MM.1S (cell line): ENCODE data around the gene ITGA11.

Experiments
- DNase-seq: peaks from one replicate; pipeline ENCODE4 v3.0.0-alpha.2; 2015
- H2AFZ ChIP-seq: fragments of 300-600 bp; sonication (generic); 2 replicates; pipeline ENCODE4 v1.6.0; 2016; ENCODE audit warnings: antibody characterized with exemption, low read length
- H3F3A ChIP-seq: fragments of 300-600 bp; sonication (generic); 2 replicates; pipeline ENCODE4 v1.6.1; 2016; ENCODE audit warnings: mild to moderate bottlenecking, antibody characterized with exemption, low read length, moderate library complexity, mixed read lengths; ENCODE audit not compliant: insufficient read depth
- H3K27ac ChIP-seq: fragments of 300-600 bp; sonication (generic); 2 replicates; pipeline ENCODE4 v1.5.1; 2016; ENCODE audit warnings: mild to moderate bottlenecking, low read length
- H3K27me3 ChIP-seq: fragments of 300-600 bp; sonication (generic); replicated peaks from 2 replicates; pipeline ENCODE4 v1.6.0; 2016; ENCODE audit warnings: low read length; ENCODE audit not compliant: insufficient read depth
- H3K36me3 ChIP-seq: fragments of 300-600 bp; sonication (generic); replicated peaks from 2 replicates; pipeline ENCODE4 v1.6.1; 2016; ENCODE audit warnings: mild to moderate bottlenecking, low read length, mixed read lengths; ENCODE audit not compliant: insufficient read depth
- H3K4me1 ChIP-seq: fragments of 300-600 bp; sonication (generic); 2 replicates; pipeline ENCODE4 v1.6.1; 2016; ENCODE audit warnings: low read length, mixed read lengths
- H3K4me2 ChIP-seq: fragments of 300-600 bp; sonication (generic); 2 replicates; pipeline ENCODE4 v1.6.0; 2016; ENCODE audit warnings: low read depth, low read length
- H3K4me3 ChIP-seq: fragments of 300-600 bp; sonication (generic); 2 replicates; pipeline ENCODE4 v1.5.1; 2016; ENCODE audit warnings: low read length, mixed read lengths
- H3K79me2 ChIP-seq: fragments of 300-600 bp; sonication (generic); 2 replicates; pipeline ENCODE4 v1.6.1; 2016; ENCODE audit warnings: mixed run types, low read length, mixed read lengths
- H3K9ac ChIP-seq: fragments of 300-600 bp; sonication (generic); 2 replicates; pipeline ENCODE4 v1.6.1; 2016; ENCODE audit warnings: low read length, mixed read lengths
- H3K9me2 ChIP-seq: fragments of 300-600 bp; sonication (generic); replicated peaks from 2 replicates; pipeline ENCODE4 v1.6.1; 2016; ENCODE audit warnings: mild to moderate bottlenecking, low read length, mixed read lengths; ENCODE audit not compliant: insufficient read depth
- H3K9me3 ChIP-seq: fragments of 300-600 bp; sonication (generic); replicated peaks from 2 replicates; pipeline ENCODE4 v1.6.1; 2016; ENCODE audit warnings: mild to moderate bottlenecking, low read length, mixed read lengths; ENCODE audit not compliant: insufficient read depth
- H4K20me1 ChIP-seq: fragments of 300-600 bp; sonication (generic); 2 replicates; pipeline ENCODE4 v1.6.1; 2016; ENCODE audit warnings: mild to moderate bottlenecking, low read length, moderate library complexity, mixed read lengths; ENCODE audit not compliant: insufficient read depth
- EZH2 ChIP-seq: fragments of 300-600 bp; sonication (generic); optimal IDR thresholded peaks from 2 replicates; pipeline ENCODE3; 2017; ENCODE audit warnings: low read depth, mild to moderate bottlenecking, antibody characterized with exemption, low read length, mixed read lengths
- EZH2phosphoT487 ChIP-seq: fragments of 300-600 bp; sonication (generic); IDR thresholded peaks from 2 replicates; pipeline ENCODE4 v1.6.1; 2018; ENCODE audit warnings: antibody characterized with exemption, low read length
- TF ChIP-seq, protein P1 (sequence below): fragments of 300-600 bp; sonication (generic); IDR thresholded peaks from 2 replicates; pipeline ENCODE4 v1.5.1; 2016; ENCODE audit warnings: antibody characterized with exemption, low read length, mixed read lengths

The ITGA11 gene

DNA sequence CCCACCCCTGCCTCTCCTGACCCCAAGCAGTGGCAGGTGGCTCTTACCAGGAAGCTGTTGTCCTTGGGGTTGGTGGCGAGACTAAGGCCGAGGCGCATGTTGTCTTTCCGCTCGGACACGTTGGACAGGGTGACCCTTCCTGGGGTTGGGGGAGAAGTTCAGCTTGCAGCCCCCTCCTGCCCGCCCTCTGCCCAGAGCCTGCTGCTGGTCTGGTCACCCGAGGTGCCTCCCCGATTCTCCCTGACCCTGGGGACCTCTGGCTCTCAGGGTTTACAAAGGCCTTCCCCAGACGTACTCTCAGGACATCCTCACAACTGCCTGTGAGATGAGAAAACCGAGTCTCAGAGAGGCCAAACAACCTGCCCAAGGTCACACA is 67.3 kb downstream of the ITGA11 start:
- no peaks in the 10 kb centered on the region for H3F3A ChIP-seq
- H3K27me3 ChIP-seq: no peaks in the 10 kb centered on the region
- H3K79me2 ChIP-seq: no peaks in the 10 kb centered on the region
- no peak for DNase-seq
- no peaks in the 10 kb centered on the region for H3K9me3 ChIP-seq
- H4K20me1 ChIP-seq: no peaks in the 10 kb centered on the region
- H3K4me3 ChIP-seq: no peak overlapping the region
- no peaks in the 10 kb centered on the region for H3K36me3 ChIP-seq
- H3K9ac ChIP-seq: no peak overlapping the region
- H3K9me2 ChIP-seq: no peaks in the 10 kb centered on the region
- TF ChIP-seq, protein P1, sequence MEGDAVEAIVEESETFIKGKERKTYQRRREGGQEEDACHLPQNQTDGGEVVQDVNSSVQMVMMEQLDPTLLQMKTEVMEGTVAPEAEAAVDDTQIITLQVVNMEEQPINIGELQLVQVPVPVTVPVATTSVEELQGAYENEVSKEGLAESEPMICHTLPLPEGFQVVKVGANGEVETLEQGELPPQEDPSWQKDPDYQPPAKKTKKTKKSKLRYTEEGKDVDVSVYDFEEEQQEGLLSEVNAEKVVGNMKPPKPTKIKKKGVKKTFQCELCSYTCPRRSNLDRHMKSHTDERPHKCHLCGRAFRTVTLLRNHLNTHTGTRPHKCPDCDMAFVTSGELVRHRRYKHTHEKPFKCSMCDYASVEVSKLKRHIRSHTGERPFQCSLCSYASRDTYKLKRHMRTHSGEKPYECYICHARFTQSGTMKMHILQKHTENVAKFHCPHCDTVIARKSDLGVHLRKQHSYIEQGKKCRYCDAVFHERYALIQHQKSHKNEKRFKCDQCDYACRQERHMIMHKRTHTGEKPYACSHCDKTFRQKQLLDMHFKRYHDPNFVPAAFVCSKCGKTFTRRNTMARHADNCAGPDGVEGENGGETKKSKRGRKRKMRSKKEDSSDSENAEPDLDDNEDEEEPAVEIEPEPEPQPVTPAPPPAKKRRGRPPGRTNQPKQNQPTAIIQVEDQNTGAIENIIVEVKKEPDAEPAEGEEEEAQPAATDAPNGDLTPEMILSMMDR: no peak
- TF ChIP-seq EZH2phosphoT487: no peak
- no peak for TF ChIP-seq EZH2
- no peak overlapping the region for H3K27ac ChIP-seq
- H2AFZ ChIP-seq: no peak overlapping the region
- H3K4me1 ChIP-seq: no peaks in the 10 kb centered on the region
- H3K4me2 ChIP-seq: no peak overlapping the region

DNA sequence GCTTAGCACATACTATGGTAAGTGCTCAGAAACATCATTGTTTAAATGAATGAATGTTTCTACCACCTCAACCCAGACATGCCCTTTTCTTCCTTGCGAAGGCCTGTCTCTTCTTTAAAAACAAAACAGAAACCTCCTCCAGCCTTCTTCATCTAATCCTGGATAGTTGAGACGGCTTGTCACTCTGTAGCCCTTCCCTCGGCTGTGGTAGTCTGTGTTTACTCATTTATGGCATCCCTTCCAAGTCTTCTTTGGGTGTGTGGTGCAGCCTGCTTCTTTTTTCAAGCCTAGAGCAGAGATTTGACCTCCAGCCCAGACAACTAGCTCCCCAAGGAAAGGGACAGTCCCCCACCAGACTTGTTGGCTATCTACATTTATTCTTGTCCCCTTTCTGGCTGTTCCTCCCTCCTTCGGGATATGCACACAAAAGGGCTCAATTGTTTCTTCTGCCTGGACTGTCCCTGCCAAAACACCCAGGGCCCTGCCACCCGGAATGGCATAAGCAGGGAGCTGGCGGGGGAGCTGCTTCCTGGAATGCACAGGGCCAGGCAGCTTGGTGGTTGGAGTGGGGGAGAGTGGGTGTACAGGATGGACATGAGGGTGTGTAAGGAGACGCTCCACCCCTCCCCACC is 67.8 kb downstream of the ITGA11 start:
- Histone ChIP-seq H4K20me1 (no peaks in the 10 kb centered on the region), H3K79me2 (no peaks in the 10 kb centered on the region), H3K27me3 (no peaks in the 10 kb centered on the region), H3K4me3 (no peak overlapping the region), H3F3A (no peaks in the 10 kb centered on the region), H3K4me2 (no peak overlapping the region), H3K9ac (no peak overlapping the region), H3K9me3 (no peaks in the 10 kb centered on the region), H3K4me1 (no peaks in the 10 kb centered on the region), H2AFZ (no peak overlapping the region), H3K9me2 (no peaks in the 10 kb centered on the region), H3K27ac (no peak overlapping the region), H3K36me3 (no peaks in the 10 kb centered on the region)
- TF ChIP-seq EZH2phosphoT487: no peak
- TF ChIP-seq EZH2: no peak
- TF ChIP-seq, protein P1: no peak
- no peak for DNase-seq

DNA sequence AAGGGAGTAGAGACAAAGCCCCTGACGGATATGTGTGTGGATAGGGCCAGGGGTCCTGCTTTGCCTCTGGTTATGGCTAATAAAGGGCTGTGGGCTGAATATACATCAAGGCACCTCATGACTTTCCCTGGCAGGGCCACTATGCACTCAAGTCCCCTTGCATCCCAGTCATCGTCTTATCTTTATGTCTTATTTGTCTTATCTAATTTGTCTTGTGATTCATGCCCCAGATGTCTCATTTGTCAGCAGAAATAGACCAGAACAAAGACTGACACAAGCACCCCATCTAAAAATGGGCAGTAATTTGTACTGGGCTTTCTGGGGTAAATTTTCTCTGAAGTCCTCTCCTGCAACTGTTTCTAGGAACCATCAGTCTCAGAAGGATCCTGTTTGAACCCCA is 68.6 kb downstream of the ITGA11 start:
- Histone ChIP-seq H3F3A (no peaks in the 10 kb centered on the region), H3K9me2 (no peaks in the 10 kb centered on the region), H3K36me3 (no peaks in the 10 kb centered on the region), H3K4me1 (no peaks in the 10 kb centered on the region), H3K9ac (no peak overlapping the region), H3K79me2 (no peaks in the 10 kb centered on the region), H4K20me1 (no peaks in the 10 kb centered on the region), H3K27me3 (no peaks in the 10 kb centered on the region), H3K9me3 (no peaks in the 10 kb centered on the region), H3K4me3 (no peak overlapping the region), H3K4me2 (no peak overlapping the region), H3K27ac (no peak overlapping the region), H2AFZ (no peak overlapping the region)
- no peak for DNase-seq
- TF ChIP-seq, protein P1: no peak
- TF ChIP-seq EZH2phosphoT487 (no peak), EZH2 (no peak)
